ENCODE data around the gene CHST8. TPM values are rescaled to one million over a fixed set of nuclear protein-coding genes. Genes with fewer than 3 reads are reported as not detected.
"Not testable (repeated sequence)": the region's sequence is repeated elsewhere in the genome, so short reads cannot be mapped to it uniquely, and the experiment has no call there.

CHST8 gene
- total RNA-seq, 2 experiments from 2014 or later = not detected

DNA sequence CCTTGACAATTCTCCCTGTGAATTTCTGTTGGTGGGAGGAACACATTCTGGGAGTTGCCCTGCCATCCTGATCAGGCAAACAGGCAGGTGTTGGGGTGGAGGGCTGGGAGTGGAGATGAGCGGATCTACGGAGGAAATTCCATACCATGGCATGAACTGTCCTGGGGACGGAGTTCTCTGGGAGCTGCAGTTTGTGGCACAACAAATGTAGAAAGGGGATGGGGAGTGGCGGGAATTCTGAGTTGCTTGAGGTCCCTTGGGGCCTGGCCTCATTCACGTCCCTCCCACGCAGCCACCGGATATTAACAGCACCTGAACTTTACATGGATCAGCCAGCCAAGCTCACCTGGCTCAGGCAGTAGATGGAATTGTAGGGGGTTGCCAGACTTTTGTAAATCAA is 70.0 kb downstream of the CHST8 start:
- DNase-seq (no peak), ATAC-seq (ENCODE audit: poor library complexity) (no peak)
- Histone ChIP-seq H3K4me3 (ENCODE audit: low read length) (no peak overlapping the region), H3K36me3 (ENCODE audit: insufficient read depth, low read length) (no peaks in the 10 kb centered on the region), H3K4me1 (ENCODE audit: insufficient read depth, low read length) (no peaks in the 10 kb centered on the region), H3K27me3 (ENCODE audit: control insufficient read depth in 1 of 2, insufficient read depth in 2 of 2, low read length in 2 of 2) (peaks cover 0 to 4% of the 10 kb centered on the region in 2 experiments), H3K27ac (ENCODE audit: low read depth in 1 of 2, low read length in 2 of 2) (no peak overlapping the region), H3K9me3 (ENCODE audit: control insufficient read depth in 1 of 2, insufficient read depth in 1 of 2, low read length in 2 of 2) (peaks cover 0 to 12% of the 10 kb centered on the region in 2 experiments)
- Mint-ChIP-seq H3K27me3 (peaks cover 5% of the 10 kb centered on the region), H3K9me3 (no peaks in the 10 kb centered on the region), H3K4me3 (no peak overlapping the region), H3K36me3 (ENCODE audit: low read depth) (no peaks in the 10 kb centered on the region), H3K27ac (no peak overlapping the region), H3K4me1 (ENCODE audit: low read depth) (no peaks in the 10 kb centered on the region)
- POLR2A ChIA-PET = no interaction called here
- CTCF ChIA-PET = no interaction called here
- intact Hi-C loops (cut with DNase I, micrococcal nuclease) = no loop called here
- TF ChIP-seq, protein P1, sequence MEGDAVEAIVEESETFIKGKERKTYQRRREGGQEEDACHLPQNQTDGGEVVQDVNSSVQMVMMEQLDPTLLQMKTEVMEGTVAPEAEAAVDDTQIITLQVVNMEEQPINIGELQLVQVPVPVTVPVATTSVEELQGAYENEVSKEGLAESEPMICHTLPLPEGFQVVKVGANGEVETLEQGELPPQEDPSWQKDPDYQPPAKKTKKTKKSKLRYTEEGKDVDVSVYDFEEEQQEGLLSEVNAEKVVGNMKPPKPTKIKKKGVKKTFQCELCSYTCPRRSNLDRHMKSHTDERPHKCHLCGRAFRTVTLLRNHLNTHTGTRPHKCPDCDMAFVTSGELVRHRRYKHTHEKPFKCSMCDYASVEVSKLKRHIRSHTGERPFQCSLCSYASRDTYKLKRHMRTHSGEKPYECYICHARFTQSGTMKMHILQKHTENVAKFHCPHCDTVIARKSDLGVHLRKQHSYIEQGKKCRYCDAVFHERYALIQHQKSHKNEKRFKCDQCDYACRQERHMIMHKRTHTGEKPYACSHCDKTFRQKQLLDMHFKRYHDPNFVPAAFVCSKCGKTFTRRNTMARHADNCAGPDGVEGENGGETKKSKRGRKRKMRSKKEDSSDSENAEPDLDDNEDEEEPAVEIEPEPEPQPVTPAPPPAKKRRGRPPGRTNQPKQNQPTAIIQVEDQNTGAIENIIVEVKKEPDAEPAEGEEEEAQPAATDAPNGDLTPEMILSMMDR (IDR thresholded peaks at IDR 0.05) = no peak

DNA sequence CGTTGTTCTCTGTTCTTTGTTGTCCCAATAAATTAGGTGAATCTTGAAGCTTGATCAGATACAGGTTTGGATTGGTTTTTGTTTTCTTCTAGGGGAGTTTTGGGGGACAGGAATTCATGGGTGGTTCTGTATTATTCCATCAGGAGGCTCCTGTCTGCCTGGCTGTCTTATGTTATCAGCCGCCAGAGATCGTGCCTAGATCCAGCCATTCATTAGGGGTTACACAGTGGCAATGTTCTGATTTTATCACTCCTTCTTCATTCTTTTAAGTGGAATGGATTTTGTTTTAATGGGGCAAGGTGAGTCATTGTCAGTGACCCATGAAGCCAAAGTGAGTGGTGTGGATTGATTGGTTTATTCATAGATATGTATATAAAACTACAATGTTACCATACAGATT is 71.9 kb downstream of the CHST8 start:
- Mint-ChIP-seq H3K9me3 (no peaks in the 10 kb centered on the region), H3K27me3 (peaks cover 6% of the 10 kb centered on the region), H3K36me3 (ENCODE audit: low read depth) (no peaks in the 10 kb centered on the region), H3K4me3 (no peak overlapping the region), H3K4me1 (ENCODE audit: low read depth) (no peaks in the 10 kb centered on the region), H3K27ac (no peak overlapping the region)
- no peaks in the 10 kb centered on the region for H3K36me3 ChIP-seq (ENCODE audit: insufficient read depth, low read length)
- CTCF ChIA-PET = no interaction called here
- ATAC-seq (ENCODE audit: poor library complexity) = no peak
- intact Hi-C loops (cut with DNase I, micrococcal nuclease) = no loop called here
- H3K9me3 ChIP-seq (ENCODE audit: control insufficient read depth in 1 of 2, insufficient read depth in 1 of 2, low read length in 2 of 2) = no peaks in the 10 kb centered on the region
- H3K4me3 ChIP-seq (ENCODE audit: low read length) = no peak overlapping the region
- no peaks in the 10 kb centered on the region for H3K27me3 ChIP-seq (ENCODE audit: control insufficient read depth in 1 of 2, insufficient read depth in 2 of 2, low read length in 2 of 2)
- DNase-seq = no peak
- POLR2A ChIA-PET = no interaction called here
- TF ChIP-seq, protein P1 (IDR thresholded peaks at IDR 0.05) = no peak
- H3K4me1 ChIP-seq (ENCODE audit: insufficient read depth, low read length) = no peaks in the 10 kb centered on the region
- no peak overlapping the region for H3K27ac ChIP-seq (ENCODE audit: low read depth in 1 of 2, low read length in 2 of 2)

DNA sequence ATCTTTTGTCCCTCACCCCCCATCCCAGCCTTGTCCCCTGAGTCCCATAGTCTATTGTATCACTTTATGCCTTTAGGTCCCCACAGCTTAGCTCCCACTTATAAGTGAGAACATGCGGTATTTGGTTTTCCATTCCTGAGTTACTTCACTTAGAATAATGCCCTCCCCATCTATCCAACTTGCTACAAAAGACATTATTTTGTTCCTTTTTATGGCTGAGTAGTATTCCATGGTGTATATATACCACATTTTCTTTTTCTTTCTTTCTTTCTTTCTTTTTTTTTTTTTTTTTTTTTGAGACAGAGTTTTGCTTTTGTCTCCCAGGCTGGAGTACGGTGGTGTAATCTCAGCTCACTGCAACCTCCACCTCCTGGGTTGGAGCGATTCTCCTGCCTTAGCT is 73.8 kb downstream of the CHST8 start:
- H3K27me3 Mint-ChIP-seq; intact Hi-C loops (cut with DNase I, micrococcal nuclease); H3K4me3 ChIP-seq (ENCODE audit: low read length); H3K9me3 Mint-ChIP-seq; H3K4me1 Mint-ChIP-seq (ENCODE audit: low read depth); DNase-seq; H3K4me3 Mint-ChIP-seq; H3K27ac Mint-ChIP-seq; H3K9me3 ChIP-seq (ENCODE audit: control insufficient read depth in 1 of 2, insufficient read depth in 1 of 2, low read length in 2 of 2); H3K36me3 Mint-ChIP-seq (ENCODE audit: low read depth); H3K36me3 ChIP-seq (ENCODE audit: insufficient read depth, low read length); POLR2A ChIA-PET; CTCF ChIA-PET; H3K27ac ChIP-seq (ENCODE audit: low read depth in 1 of 2, low read length in 2 of 2); H3K27me3 ChIP-seq (ENCODE audit: control insufficient read depth in 1 of 2, insufficient read depth in 2 of 2, low read length in 2 of 2); H3K4me1 ChIP-seq (ENCODE audit: insufficient read depth, low read length); ATAC-seq (ENCODE audit: poor library complexity): not testable (repeated sequence)

DNA sequence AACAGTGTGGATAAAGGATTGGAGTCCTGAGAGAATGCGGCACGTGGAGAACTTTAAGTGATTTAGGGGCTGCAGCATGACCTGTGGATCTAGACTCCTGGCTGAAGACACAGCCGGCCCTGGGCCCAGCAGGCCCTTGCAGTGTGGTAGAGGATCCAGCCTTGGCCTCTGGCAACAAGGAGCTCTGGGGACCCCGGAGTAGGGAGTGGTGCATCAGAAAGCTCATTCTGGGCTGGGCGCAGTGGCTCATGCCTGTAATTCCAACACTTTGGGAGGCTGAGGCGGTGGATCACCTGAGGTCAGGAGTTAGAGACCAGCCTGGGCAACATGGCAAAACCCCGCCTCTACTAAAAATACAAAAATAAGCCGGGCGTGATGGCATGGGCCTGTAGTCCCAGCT is 76.0 kb downstream of the CHST8 start:
- H3K4me3 Mint-ChIP-seq = no peak overlapping the region
- H3K27ac Mint-ChIP-seq = no peak overlapping the region
- intact Hi-C loops (cut with DNase I, micrococcal nuclease) = no loop called here

More for the DNA sequence above, 76.0 kb downstream of the CHST8 start:
- no peaks in the 10 kb centered on the region for H3K9me3 ChIP-seq (ENCODE audit: control insufficient read depth in 1 of 2, insufficient read depth in 1 of 2, low read length in 2 of 2)
- CTCF ChIA-PET = no interaction called here
- no peak for DNase-seq
- H3K27ac ChIP-seq (ENCODE audit: low read depth in 1 of 2, low read length in 2 of 2) = no peak overlapping the region
- no peaks in the 10 kb centered on the region for H3K36me3 ChIP-seq (ENCODE audit: insufficient read depth, low read length)
- Mint-ChIP-seq H3K9me3 (no peaks in the 10 kb centered on the region), H3K4me1 (ENCODE audit: low read depth) (no peaks in the 10 kb centered on the region), H3K36me3 (ENCODE audit: low read depth) (no peaks in the 10 kb centered on the region), H3K27me3 (peaks cover 14% of the 10 kb centered on the region)
- ATAC-seq (ENCODE audit: poor library complexity) = no peak
- POLR2A ChIA-PET = no interaction called here
- no peaks in the 10 kb centered on the region for H3K4me1 ChIP-seq (ENCODE audit: insufficient read depth, low read length)
- H3K27me3 ChIP-seq (ENCODE audit: control insufficient read depth in 1 of 2, insufficient read depth in 2 of 2, low read length in 2 of 2) = no peaks in the 10 kb centered on the region
- H3K4me3 ChIP-seq (ENCODE audit: low read length) = no peak overlapping the region
- TF ChIP-seq, protein P1 (IDR thresholded peaks at IDR 0.05) = no peak

Measured in CD4-positive, alpha-beta T cell (primary cell).